Muscle of arm (tissue), 12 donors: Measurements from ENCODE around the gene PFKP. TPM values are rescaled to one million over a fixed set of nuclear protein-coding genes. Genes with fewer than 3 reads are reported as not detected.

Experiments
- DNase-seq: peaks from one replicate; pipeline ENCODE4 v3.0.0-alpha.2; 2013
- polyA plus RNA-seq, 12 donors: library from polyadenylated mRNA; unstranded; fragments of 120-200 nt; gene quantifications; one replicate each; pipeline ENCODE4 v1.2.1, GENCODE V29; 2013; ENCODE audit not compliant: insufficient read length in 12 of 12

Gene PFKP
- polyA plus RNA-seq, 12 donors: 15.3 to 32.7 (median 19.2) TPM; not detected in 1

DNA sequence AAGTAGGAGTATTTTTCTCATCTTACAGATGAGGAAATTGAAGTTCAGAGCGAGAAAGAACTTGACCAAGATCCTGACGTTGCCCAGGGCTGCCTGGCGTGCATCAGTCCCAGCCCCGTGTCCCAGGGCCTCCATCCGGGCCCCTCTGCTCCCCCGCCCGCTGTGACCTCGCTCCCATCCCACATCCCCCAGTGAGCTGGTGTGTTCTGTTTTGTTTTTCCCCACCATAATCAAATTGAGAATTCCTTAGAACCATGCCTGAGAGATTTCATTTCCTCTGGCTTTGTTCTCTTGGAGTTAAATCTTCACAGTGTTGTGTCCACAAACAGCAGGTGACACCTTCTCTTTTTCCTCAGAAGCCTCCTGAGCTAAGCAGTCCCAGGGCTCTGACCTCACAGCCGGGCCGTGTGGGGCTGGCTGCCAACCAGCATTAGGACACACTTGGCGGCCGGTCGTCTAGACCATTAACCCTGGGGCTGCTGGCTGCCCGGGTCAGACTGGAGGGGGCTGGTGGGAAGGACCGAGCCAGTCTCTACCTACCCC is 44.3 kb downstream of the PFKP start:
- no peak for DNase-seq

DNA sequence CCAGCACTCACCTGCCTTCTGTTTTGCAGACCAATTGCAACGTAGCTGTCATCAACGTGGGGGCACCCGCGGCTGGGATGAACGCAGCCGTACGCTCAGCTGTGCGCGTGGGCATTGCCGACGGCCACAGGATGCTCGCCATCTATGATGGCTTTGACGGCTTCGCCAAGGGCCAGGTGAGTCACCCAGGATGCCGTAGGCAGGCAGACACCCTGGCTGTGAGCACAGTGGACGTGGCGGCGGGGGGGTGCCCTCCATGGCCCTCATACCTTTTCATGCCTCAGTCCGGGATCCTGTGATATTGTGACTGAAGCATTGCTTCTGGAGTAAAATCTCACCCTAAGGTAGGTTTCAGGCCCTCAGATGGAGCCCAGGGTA is 46.0 kb downstream of the PFKP start:
- DNase-seq: no peak

DNA sequence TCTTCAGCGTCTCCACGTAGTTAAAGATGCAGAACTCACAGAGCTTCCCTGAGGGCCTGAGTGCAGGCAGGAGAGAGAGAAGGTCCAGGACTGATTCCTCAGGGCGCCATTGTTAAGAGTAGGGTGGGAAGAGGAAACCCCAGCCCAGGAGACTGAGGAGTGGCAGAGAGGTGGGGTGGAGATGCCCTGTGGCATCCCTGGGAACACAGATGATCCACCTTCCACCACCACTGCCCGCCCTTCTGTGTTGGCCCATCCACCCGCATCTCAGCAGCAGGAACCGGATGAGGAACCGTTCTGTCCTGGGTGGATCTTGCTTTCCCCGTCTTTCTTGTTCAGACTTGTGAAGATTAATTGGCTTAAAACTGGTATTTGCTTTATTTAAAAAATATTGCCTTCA is 48.3 kb downstream of the PFKP start:
- DNase-seq: no peak

DNA sequence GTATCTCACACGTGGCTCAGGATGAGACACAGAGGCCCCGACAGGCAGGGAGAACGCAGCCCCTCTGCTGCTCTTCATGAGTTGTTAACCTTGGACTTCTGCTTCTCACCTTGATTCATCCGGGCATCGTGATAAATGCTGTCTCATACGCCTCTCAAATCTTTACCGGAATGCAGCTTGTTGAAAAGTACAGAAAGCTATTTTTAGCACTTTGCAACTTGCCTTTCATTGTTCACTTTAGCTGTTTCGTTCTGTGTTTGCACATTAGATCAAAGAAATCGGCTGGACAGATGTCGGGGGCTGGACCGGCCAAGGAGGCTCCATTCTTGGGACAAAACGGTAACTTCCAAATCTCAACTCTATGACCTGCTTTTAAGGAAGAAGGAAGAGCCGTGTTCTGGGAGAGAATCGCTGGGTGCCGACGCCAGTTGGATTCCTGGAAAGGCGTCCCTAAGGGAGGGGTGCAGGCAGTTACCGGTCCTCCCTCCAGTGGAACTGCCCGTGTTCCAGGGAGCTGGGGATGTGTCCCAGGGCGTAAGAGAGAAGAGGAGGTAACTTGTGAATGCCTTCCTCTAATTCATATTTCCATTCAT is 49.3 kb downstream of the PFKP start:
- no peak for DNase-seq

DNA sequence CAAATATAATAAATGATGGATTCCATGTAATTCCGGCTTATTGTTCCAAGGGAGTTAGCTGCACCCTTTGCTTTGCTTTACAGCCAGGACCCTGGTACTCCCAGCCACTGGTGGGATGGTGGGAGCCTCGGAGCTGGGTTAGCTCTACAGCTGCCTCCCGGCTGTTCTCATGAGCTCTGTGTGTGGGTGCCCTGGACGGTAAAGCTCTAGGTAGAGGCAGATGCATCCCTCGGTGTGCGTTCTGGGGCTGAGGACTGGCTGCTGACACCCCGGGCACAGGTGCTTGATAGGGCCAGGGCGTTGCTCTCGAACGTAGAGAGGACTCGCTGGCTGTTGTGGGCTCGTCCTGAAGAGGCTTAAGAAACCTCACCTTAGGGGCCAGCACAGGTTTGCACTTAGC is 50.1 kb downstream of the PFKP start:
- no peak for DNase-seq

DNA sequence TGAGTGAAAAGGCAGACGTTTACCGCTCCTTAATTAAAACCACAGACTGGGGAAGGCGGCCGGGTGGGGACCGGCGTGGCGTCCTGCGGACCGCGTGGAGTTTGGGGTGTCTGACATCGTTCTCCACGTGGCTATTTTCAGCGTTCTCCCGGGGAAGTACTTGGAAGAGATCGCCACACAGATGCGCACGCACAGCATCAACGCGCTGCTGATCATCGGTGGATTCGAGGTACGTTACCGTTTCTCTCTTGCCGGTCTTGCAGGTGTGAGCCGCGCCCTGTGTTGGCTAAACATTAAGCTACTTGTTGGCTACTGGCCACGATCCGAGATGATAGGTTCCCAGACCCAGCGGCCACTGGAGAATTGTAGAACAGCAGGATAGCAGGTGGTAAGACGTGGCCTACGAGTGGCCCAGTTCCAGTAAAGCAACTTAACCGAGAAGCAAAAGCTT is 51.3 kb downstream of the PFKP start:
- no peak for DNase-seq

DNA sequence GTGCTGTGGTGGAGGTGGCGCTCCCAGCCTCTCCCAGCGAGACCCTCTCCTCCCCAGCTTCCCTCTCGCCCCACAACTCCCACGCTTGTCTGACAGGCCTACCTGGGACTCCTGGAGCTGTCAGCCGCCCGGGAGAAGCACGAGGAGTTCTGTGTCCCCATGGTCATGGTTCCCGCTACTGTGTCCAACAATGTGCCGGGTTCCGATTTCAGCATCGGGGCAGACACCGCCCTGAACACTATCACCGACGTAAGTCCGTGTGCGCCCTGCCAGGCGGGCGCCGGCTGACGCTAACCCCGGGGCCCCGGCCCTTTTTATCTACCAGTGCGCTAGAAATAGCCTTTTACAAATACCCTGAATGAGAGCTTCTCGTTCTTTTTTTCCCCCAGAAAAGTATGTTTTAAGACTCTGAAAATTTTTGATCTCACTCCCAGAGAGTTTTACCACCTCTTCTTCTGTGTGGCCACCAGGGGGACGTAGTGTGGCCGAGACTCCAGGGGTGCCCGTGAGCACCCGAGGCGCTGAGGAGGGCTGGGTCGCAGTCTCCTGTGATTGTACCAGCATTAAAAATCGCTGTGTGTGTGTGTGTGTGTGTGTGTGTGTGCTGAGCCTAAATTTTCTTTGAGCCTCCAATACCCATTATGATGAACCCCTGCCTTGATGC is 52.6 kb downstream of the PFKP start:
- no peak for DNase-seq

DNA sequence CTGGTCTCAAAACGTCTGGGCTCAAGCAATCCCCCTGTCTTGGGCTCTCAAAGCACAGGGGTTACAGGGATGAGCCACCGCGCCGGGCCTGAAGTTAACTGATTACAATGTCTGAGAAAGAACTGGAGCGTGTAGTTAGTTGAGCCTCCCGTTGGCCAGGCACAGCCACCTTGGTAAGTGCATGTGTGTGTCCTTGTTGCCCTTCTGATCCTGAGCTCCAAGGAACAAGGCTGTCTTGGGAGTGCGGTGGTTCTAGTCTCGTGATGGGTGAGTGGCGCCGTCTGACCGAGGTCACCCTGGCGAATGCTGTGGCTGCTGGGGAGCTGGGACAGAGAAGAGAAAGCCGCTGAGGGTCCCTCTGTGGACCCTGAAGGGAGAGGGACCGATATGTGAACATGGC is 54.7 kb downstream of the PFKP start:
- DNase-seq: no peak

DNA sequence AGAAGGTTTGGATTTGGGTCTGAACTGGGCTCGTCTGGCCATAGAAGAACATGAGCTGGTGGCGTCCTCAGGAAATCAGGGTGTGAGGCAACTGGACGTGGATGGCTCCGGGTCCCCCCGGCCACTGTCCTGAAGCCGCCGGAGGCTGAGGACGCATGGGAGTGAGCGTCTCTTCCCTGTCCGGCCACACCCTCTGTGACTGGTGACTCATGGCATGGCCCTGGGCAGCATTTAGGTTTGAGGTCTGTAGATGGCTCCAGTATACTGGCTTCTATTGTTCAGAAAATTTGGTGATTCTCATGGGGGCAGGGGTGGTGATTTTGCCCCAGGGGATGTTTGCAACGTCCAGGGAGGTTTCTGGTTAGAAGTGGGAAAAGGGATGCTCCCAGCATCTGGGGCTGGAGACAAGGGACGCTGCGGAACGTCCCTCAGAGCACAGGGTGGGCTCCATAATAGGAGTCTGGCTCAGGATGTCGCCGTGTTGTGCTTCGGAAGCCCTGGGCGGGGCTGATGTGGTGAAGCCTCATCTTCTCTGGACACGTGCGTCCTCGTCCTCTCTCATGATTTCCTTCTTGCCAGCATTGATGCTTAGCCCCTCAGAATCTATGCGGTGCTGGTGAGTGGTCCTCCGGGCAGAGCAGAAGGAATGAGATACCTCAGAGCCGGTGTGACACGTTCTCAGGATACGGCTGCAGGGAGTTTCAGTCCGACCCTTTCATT is 55.3 kb downstream of the PFKP start:
- DNase-seq: no peak

DNA sequence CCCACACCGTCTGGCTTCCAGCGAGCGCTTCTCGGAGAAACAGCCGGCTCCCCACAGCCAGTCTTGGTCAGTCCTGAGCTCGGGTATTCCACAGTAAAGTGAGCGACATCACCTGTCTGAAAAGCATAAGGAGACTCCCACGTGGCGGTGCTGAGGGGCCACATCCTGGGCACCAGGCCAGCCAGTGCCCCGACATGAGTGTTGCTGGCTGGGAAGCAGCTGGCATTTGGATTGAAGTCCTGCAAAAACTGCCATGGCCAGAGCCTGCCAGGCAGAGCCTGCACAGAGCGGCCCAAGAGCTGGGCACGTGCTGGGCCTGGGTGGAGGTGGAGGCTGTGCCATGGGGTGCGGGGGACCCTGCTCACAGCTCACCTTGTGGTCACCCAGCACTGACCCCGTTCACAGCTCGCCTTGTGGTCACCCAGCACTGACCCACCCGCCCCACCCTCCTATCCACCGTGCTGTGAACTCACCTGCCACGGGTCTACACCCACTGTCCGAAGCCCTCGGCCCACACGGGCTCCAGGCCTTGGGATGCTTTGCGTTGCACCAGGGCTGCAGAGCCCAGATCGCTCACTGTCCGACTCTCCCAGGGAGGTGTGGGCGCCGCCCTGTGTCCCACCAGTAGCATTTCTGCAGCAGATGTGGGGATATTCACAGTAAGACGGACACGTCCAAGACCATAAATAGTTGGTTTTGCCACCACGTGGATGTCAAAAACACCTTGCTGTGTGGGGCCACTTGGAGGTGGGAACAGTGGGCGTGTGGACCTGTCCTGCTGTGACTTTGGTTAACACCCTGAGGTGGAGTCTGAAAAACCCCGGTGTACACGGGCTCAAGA is 56.4 kb downstream of the PFKP start:
- no peak for DNase-seq

DNA sequence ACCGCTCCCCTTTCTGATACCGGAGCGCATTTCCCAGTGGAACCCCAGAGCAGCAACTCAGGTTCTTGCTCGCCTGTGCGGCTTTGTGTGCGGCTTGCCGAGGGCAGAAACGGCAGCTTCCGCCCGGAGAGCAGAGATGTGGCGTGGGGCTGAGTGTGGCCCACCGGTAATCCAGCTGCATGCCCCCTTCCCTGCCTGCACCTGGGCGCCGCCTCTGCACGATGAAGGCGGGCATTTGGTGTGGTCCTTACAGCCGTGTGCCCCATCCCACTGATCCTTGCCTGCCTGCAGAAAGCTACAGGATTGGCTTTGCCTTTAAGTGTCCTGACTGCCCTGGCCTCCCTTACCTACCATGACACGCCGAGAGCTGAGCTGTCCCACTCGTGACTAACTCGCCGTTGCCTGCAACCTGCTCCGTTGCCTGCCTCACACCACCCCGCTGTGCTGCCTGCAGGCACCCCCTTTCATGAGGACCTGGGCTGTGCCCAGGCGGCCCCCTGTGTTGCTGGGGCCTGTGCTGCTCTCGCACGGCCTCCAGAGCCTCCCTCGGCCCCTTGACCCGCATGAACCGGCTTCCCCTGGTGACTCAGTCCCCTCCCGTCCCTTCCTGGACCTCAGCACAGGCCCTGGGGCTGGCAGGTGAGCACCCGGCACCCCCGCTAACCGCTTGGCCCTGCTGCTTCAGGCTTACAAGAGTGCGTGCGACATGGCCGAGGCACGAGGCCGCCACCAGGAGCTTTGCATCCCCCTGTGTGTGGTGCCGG is 57.2 kb downstream of the PFKP start:
- no peak for DNase-seq

DNA sequence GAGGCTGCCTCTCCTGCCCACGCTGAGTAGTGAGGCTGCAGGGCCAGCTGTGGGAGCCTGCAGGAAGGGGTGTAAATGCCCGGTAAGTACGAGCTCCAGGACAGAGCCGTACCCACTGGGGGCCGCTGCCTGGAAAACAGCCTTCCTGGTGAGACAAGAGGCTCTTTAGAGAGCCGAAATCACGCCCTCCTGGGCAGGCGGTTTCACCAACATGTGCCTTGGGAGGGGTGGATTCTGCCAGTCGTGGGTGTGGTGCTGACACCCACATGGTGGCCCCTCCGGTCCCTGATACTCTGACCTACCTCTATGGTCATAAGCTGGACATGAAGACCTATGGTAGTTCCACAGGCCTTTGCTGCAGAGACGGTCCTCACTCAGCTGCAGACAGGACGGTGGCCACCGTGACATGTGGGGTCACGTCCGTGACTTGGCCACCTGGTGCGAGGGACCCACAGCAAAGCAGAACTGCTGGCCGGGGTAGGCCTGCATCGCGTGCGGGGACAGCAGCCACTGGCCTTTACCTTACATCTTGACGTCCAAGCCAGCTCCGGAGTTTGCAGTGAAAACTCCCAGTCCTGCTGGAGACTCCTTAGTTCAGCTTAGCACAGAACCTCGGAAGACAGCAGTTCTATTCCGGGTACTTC is 58.3 kb downstream of the PFKP start:
- no peak for DNase-seq

DNA sequence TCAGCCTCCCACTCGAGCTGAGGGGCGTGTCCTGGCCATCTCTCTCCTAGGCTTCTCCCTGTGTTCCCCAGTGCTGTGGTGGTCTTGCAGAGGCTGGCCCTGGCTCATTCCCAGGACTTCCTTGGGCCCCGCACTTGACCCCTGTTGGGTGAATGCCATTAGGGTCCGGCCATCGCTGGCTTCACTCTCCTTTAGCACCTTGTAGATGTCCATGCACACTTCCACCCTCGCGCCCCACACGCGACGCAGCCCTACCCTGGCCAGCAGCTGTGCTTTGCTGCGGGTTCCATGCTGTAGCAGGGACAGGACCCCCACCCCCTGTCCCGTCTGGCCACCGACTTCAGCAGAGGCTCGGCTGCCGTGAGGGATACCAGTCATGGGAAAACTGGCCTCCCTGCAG is 58.9 kb downstream of the PFKP start:
- no peak for DNase-seq

DNA sequence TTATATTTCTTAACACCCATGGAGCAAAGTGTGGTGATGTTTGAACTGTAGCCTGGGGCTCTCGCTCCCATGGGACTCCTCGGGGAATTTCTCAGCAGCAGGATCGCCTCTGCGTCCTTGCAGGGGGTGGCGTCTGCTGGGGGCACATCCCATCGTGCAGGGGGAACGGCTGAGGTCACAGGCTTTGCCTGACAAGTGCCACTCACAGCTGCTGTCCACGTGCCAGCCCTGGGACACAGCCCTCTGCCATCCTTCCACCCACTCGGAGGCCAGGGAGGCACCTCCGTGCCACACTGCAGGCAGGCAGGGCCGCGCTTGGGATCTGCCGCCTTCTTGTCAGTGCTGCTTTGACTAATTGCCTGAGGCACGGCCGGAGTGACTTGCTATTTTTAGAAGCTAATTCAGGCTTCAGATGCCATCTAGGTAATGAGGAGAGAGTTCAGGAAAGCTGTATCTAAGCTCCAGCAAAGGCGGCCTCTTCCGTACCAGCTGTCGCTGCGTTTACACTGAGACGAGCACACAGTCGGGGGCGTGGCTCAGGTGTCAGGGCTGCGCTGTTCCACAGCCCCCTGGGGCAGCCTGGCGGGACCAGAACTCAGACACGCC is 59.5 kb downstream of the PFKP start:
- DNase-seq: no peak

DNA sequence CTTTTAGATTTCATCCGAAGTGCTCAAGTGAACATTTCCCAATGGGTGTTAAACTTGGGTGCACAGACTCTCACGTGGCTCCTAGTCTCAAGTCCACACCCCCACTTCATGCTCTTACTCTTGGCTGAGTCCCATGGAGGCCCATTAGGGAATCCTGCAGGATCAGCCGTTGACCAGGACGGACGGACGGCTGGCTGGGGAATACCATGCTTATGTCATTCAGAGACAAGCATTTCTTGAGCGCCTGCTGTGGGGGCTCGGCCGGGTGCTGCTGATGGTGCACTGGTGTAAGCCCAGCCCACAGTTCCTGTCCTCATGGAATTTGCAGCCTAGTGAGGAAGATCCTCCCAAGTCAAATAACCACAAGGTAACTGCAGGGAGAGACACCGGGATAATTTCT is 60.6 kb downstream of the PFKP start:
- DNase-seq: no peak

DNA sequence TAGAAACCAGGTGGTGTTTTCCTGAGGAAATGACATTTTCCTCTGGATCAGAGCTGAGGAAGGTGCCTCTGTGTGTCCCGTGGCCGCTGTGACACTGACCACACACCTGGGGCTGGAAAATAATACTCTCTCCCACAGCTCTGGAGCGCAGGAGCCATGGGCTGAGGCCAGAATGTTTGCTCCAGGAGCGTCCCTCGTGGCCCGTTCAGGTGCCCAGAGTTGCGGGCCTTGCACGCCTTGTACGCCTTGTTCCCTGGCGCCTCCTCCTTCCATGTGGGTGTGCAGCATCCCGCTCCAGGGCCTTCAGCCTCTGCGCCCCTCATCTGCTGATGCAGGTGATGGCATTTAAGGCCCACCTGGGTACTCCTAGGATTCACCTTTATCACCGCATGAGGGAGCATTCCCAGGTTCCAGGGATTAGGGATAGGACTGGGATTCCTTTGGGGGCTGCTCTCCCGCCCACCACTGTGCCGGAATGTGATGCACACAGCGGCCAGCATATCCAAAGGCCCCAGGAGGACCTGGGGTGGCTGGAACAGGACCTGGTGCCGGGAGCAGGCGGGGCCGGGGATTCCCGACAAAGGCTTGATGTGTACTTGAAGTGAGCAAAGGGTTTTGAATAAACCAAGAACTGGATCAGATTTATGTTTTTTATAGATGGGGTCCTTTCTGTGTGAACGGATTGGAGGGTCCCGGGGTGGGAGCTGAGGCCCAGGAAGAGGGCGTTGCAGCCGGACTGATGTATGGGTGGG is 61.2 kb downstream of the PFKP start:
- DNase-seq: no peak

DNA sequence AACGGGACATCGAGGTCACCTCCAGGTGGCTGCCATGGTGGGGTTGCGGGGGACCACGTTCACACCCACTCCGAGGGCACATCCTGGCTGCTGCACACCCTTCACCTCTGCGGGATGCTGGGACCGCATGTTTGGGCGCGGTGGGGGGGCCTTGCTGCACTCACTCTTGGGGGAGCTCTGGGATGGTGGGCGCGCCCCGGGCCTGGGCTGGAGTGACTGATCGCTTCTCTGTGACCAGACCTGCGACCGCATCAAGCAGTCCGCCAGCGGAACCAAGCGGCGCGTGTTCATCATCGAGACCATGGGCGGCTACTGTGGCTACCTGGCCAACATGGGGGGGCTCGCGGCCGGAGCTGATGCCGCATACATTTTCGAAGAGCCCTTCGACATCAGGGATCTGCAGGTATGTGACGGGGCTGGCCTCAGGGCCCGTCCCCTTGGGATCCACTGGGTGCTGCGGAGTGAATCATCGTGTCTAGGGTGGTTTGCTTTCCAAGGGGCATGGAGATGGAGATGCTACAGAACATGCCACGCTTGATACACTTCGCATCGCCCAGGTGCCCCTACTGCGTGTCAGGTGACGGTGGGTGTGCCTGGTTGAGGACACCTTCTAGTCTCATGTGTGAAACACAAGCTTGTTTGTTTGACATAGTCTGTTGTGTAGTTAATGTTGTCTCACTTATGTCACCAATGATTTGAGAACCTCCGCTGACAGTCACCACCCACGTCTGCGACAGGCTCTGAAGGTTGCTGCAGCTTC is 62.4 kb downstream of the PFKP start:
- no peak for DNase-seq

DNA sequence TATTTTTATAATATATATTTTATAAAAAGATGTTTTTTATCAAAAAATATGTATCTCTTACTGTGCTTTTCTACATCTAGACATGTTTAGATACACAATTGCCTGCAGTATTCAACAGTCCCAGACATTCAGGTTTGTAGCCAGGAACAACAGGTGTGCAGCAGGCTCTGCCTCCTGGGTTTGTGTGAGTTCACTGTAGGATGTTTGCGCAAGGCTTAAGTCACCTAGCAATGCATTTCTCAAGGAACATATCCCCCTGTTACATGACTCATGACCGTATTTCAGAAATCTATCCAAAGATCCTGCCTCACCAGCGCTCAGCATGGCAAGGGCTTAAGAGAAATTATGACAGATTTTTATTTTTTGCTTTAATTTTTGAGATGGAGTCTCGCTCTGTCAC is 63.8 kb downstream of the PFKP start:
- no peak for DNase-seq
